GM21576 (cell line): ENCODE measurements around the gene DIS3L.
"Not testable (repeated sequence)": the region's sequence is repeated elsewhere in the genome, so short reads cannot be mapped to it uniquely, and the experiment has no call there.

ENCODE experiments used
- ATAC-seq: cut with Tn5 transposase; IDR thresholded peaks from one replicate; pipeline ENCODE4 v1.9.1; 2021; ENCODE audit warnings: mild to moderate bottlenecking, moderate library complexity; ENCODE audit not compliant: unreplicated experiment

Gene DIS3L

DNA sequence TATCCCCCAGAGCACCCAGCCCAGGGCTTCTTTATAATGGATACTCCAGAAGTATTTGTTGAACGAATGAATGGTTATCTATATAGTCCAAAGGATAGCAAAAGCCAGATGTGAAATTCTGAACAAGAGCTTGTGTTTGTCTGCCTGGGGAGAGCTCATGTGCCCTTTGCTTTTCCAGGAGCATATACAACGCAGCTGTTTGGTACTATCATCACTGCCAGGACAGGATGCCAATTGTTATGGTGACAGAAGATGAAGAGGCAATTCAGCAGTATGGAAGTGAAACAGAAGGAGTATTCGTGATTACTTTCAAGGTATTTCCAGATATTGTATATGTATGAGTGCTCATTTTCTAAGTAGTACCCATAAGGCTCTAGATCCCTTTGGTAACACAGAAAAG, 15.2 kb downstream of the DIS3L start:
- ATAC-seq, result no peak

DNA sequence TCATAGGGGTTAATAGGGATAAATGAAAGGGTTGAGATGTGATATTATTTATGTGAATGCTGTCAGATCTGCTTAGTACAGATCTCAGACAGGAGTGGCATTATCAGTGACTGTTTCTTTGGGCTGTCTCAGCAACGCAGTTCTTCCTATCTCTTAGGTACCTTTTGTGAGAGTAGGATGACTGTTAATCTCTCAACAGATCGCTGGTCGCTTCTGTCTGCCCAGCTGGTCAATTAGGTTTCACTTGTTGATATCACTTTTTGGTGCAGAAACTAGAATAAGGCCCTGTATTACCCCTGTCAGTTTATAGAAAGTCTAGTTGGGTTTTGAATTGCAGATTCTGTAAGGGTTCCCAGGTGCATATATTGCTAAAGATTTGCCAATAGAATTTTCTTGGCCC, 16.5 kb downstream of the DIS3L start:
- ATAC-seq, result no peak

DNA sequence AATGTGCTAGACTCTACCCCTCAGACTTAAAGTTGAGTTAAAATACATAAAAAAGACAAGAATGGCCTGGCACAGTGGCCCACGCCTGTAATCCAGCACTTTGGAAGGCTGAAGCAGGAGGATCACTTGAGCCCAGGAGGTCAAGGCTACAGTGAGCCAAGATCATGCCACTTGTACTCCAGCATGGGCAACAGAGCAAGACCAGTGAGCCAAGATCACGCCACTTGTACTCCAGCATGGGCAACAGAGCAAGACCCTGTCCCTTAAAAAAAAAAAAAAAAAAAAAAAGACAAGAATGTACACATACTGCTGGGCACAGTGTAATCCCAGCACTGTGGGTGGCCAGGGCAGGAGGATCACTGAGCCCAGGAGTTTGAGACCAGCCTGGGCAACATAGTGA, 17.4 kb downstream of the DIS3L start:
- ATAC-seq, result no peak

DNA sequence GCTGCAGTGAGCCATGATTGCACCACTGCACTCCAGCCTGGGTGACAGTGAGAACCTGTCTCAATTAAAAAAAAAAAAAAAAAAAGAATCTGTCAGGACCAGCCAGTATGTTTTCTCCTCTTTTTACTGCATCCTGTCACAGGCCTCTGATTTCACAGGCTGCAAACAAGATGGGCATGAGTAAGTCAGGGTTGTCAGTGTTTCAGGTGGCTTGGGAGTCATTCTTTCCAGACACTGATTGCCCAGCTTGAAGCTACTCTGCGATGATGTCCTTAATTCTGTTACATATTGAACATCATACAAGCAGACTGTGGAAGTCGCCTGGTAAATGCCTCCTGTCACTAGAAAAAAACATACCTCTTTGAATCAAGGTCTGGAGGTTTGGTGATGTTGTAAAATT, 18.8 kb downstream of the DIS3L start:
- ATAC-seq, result no peak

DNA sequence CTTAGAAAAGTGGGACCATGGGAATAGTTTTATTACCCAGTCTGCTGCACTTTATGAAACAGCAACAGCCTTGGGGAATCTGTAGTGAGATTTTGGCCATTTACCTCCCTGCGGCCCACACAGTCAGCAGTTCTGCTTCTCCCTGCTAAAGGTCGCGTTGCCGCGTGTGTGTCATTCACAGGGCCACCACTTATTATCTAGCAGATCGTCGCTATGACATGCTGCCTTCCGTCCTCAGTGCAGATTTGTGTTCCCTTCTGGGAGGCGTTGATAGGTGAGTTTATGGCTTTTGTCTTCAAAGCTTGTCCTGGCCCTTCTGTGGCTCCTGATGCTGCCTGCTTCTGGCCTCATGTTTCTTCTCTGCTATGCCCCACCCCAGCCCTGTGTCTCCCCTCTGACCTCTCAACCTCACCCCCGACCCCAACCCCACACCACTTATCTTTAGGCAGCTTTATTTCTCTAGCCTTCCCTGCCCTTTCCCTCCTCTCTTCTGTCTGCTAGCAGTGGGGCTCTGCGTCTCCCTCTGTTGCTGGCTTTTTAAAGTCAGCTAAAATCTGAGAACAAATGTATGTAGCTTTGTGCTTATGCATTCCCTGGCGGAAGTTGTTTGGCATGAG, 30.1 kb downstream of the DIS3L start:
- ATAC-seq, result no peak

DNA sequence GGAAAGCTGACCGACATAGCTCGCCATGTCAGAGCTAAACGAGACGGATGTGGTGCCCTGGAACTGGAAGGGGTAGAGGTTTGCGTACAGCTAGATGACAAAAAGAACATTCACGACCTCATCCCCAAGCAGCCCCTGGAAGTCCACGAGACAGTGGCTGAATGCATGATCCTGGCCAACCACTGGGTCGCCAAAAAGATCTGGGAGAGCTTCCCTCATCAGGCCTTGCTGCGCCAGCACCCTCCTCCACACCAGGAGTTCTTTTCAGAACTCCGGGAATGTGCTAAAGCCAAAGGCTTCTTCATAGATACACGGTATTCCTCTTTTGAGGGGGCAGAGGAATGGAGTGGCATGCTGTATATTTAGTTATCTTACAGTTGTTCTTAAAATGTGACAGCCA, 32.7 kb downstream of the DIS3L start:
- no peak for ATAC-seq

DNA sequence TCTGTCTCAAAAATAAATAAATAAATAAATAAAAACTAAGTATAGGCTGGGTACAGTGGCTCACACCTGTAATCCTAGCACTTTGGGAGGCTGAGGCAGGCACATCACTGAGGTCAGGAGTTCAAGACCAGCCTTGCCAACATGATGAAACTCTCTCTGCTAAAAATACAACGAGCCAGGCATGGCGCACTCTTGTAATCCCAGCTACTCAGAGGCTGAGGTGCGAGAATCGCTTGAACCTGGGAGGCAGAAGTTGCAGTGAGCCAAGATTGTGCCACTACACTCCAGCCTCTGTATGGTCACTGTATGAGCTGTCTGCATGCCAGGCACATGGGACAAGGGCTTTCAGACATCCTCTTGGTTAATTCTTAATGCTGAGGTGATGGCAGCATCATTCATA, 34.4 kb downstream of the DIS3L start:
- ATAC-seq, result no peak

DNA sequence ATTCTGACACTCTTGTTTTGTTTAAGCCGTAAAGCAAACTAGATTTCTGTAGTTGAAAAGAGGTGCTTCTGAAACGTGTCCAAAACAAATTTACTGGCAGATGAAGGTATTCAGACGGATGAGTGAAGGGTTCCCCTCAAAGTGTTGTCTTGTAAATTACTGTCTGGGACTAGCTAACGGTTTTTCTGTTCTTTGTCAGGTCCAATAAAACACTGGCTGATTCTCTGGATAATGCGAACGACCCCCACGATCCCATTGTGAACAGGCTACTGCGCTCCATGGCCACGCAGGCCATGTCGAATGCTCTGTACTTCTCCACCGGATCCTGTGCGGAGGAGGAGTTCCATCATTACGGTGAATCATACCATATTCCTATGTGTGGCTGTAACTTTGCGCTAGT, 35.4 kb downstream of the DIS3L start:
- no peak for ATAC-seq

DNA sequence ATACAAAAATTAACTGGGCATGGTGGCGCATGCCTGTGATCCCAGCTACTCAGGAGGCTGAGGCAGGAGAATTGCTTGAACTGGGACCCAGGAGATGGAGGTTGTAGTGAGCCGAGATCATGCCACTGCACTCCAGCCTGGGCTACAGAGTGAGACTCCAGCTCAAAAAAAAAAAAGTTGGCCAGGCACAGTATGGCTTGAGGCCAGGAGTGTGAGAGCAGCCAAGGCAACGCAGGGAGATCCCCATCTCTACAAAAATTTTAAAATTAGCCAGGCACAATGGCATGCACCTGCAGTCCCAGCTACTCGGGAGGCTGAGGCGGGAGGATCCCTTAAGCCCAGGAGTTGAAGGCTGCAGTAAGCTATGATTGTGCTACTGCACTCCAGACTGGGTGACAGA, 55.2 kb downstream of the DIS3L start:
- ATAC-seq, result not testable (repeated sequence)

DNA sequence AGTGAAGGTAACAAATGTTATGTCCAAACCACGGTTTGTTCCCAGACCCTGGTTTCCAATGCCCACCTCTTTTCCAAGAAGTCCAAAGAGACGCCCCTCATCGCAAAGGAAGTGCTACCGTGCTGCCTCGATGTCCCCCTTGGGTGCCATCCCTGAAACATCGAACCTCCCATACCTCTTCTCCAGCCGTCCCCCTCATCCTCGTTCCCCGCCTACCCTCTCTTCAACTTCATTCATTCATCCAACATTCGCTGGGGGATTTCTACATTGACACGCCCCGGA, 62.6 kb downstream of the DIS3L start:
- ATAC-seq, result peak; percentile 4

DNA sequence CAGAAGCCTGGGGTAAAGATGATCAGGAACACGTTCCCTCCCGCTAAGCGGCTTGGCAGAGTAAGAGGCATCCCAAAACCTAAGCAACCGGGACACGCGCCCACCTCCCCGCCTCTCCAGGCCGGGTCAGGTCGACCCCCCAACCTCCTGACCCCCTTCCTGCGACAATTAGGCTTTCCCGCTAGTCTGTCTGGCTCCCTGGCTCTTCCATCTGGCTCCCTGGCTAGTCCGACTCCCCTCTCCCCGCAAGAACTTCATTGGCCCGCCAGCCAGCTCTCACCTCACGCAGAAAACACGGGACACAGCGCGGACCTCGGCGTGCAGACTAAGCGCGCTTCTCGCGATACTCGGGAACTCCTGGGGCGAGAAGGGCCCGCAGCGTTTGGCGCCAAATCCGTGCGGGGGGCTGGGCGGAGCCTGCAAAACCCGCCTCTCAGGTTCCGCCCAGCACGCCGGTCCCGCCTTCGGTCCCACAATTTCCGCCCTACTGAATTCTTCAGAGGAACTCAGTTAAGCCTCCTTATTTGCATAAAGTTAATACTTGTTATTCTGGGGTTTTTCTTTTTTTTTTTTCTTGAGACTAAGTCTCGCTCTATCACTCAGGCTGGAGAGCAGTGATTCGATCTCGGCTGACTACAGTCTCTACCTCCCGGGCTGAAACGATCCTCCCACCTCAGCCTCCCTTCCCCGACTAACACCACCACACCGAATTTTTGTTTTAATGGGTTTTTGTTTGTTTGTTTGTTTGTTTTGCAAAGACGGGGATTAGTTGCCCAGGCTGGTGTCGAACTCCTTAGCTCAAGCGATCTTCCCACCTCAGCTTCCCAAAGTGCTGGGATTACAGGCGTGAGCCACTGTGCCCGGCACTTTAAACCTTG, 63.2 kb downstream of the DIS3L start, which contains the start of gene TIPIN:
Gene TIPIN (minus strand): TSS at position 327 of the 878 bp plus-strand sequence. CDS start 3,738 bp downstream, outside the sequence.
- peak; percentile 85 for ATAC-seq

DNA sequence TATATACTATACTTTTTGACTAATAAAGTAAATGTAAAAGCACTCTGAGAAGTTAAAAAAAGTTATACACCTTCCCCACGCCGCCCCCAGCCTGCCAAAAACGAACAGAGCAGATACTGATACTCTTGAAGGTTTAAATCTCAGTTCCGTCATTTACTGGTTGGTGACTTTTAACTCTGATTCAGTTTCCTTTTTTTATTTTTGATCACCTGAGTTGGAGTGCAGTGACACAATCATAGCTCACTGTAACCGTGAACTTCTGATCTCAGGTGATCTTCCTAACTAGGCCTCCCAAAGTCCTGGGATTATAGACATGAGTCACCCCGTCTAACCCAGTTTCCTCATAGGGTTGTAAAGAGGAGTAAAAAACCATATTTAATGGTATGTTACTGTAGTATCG, 66.4 kb downstream of the DIS3L start:
- no peak for ATAC-seq

DNA sequence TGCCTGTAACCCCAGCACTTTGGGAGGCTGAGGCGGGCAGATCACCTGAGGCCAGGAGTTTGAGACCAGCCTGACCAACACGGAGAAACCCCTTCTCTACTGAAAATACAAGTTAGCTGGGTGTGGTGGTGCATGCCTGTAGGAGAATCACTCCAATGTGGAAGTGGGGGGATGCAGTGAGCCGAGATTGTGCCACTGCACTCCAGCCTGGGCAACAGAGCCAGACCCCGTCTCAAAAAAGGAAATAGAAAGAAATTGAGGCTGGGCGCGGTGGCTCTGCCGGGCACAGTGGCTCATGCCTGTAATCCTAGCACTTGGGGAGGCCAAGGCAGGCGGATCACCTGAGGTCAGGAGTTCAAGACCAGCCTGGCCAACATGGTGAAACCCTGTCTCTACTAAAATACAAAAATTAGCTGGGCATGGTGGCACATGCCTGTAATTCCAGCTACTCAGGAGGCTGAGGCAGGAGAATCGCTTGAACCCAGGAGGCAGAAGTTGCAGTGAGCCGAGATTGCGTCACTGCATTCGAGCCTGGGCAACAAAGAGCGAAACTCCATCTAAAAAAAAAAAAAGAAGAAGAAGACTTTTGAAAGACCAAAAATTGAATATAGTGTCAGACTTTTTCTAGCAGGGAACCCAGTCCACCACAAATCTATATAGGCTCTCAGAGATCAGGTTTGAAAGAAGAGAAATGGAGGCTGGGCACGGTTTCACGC, 68.5 kb downstream of the DIS3L start:
- ATAC-seq, result not testable (repeated sequence)

DNA sequence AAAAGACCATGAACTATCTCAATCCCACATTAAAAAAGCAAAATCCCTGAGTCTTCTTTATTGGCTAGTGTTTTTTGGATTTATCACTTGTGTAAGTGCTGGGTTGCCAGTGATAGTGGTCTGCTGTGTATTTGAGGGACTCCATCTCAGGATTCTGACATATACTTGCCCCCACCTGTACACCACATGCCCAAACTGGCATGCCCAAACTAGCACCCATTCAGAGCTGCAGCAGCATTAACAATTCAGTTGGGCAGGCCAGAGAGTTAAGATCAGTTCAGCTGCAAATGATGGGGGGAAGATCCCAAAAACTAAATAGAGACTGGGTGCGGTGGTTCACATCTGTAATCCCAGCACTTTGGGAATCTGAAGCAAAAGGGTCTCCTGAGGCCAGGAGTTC, 69.4 kb downstream of the DIS3L start:
- no peak for ATAC-seq

DNA sequence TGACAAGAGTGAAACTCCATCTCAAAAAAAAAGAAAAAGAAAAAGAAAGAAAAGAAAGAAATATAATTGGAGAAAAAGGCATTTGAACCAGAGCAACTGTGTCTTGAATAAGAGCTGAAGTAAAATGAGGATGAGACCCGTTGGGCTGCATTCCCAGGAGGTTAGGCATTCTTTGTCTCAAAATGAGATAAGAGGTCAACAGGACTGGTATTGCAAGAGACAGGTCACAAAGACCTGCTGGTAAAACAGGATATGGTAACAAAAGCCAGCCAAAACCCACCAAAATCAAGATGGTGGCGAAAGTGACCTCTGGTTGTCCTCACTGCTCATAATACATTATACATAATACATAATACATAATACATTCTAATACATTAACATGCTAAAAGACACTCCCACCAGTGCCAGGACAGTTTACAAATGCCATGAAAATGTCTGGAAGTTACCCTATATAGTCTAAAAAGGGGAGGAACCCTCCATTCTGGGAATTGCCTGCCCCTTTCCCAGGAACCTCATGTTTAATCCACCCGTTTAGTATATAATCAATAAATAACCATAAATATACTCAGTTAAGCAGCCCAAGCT, 71.7 kb downstream of the DIS3L start:
- ATAC-seq, result no peak

DNA sequence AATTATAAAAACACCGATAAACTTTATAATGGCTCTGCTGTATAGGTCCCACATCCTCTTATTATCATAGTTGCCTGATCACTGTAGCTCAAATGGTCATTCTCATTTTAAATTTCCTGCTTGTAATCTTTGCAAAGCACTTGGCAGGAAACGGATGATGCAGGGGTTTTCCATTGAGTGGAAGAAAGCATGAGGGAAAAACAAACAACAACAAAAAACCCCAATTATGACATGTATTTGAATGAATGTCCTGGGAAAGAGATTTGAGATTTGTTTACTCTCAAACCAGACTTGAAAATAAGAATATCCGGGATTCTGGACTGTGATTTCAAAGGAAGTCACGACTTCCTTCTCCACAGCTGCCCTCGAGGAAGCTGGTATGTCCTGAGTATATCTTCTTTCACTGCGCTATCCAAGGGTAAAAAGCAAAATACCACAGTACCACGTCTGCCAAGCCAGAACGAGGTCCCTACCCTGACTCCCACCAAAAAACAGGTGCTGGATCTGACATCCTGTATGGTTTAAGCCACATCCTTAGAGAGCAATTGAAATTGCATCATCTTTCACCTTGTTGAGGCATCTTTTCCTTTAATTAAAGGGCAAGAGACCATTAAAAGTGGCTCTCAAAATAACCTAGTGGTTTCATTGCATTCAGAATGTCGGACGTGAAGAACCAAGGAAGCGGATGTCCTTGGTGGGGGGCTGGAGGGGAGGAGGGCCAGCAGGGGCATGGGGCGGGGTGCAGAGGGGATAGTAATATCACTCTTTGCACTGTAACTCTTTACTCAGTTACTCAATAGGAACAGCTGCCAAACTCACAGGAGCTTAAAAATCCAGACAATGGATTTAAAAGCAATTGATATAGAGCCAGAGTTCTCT, 76.6 kb downstream of the DIS3L start:
- ATAC-seq, result no peak

DNA sequence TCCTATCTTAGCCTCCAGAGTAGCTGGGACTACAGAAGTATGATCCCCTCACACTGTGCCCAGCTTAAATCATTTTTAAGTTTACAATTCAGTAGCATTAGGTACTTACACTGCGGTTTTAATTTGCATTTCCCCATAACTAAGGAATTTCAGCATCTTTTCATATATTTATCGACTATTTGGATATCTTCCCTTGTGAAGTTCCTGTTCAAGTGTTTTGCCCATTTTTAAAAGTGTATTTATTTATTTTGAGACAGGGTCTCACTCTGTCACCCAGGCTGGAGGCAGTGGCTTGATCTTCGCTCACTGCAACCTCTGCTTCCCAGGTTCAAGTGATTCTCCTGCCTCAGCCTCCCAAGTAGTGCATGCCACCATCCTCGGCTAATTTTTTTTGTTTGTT, 80.8 kb downstream of the DIS3L start:
- no peak for ATAC-seq

DNA sequence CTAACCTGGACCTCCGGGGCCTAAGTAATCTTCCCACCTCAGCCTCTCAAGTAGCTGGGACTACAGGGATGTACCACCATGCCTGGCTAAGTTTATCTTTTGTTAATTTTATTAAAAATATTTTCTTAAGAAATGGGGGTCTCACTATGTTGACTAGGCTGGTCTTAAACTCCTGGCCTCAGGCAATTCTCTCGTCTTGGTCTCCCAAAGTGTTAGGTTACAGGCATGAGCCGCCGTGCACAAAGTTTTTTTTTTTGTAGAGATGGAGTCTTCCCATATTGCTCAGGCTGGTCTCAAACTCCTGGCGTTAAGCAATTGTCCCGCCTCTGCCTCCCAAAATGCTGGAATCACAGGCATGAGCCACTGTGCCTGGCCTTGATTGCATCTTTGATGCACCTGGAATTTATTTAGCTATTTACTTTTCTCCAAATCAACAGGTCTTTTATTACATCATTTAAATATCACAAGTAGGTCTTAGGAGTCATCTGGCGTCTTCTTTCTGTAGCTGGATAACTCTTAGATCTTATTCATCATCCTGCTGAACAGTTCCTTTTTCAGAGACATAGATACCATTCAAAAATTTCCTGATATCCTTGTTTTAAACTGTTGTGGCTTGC, 85.6 kb downstream of the DIS3L start:
- ATAC-seq, result no peak

DNA sequence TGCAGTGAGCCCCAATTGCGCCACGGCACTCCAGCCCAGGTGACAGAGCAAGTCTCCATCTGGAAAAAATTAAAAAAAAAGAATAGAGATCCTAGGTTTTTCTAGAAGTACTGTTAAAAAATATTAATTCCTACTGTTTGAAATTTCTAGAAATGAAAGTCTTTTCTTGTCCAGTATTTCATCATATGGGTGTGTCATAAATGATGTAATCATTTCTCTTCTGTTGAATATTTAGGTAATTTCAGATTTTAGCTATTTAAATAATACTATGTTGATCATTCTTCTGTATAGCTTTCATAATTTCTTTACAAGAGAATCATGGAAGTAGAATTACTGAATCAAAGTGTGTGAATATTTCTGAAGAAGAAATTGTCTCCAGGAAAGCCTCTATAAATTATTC, 88.0 kb downstream of the DIS3L start:
- not testable (repeated sequence) for ATAC-seq
